ENCODE data around the gene MROH2B. TPM values are rescaled to one million over a fixed set of nuclear protein-coding genes. Genes with fewer than 3 reads are reported as not detected.

The MROH2B gene
- total and polyA plus RNA-seq, 7 donors, result 0.07 to 0.36 (median 0.33) TPM; not detected in 4

- 92 to 96% methylated on average over 8 of the region's 8 CpGs for WGBS, 2 donors
- intact Hi-C loops (cut with DNase I), result no loop called here
- H3K27ac ChIP-seq, result no peak overlapping the region
- no peaks in the 10 kb centered on the region for H3K36me3 ChIP-seq
- no peak for DNase-seq
- H3K4me1 ChIP-seq, result peaks cover 0 to 17% (median 8%) of the 10 kb centered on the region in 4 donors
- H3K27me3 ChIP-seq, result no peaks in the 10 kb centered on the region
- TF ChIP-seq EP300 (IDR thresholded peaks at IDR 0.05) (no peak), CTCF (IDR thresholded peaks at IDR 0.05) (no peak), POLR2AphosphoS5 (IDR thresholded peaks at IDR 0.05) (no peak), POLR2A (IDR thresholded peaks at IDR 0.05) (no peak)
- H3K9me3 ChIP-seq, result no peaks in the 10 kb centered on the region
- H3K4me3 ChIP-seq, result no peak overlapping the region
Observed at GRCh38 chr5:40988746-40989510, 82.2 kb downstream of the MROH2B start.

- no peaks in the 10 kb centered on the region for H3K9me3 ChIP-seq
- no peak overlapping the region for H3K27ac ChIP-seq
- H3K4me3 ChIP-seq, result no peak overlapping the region
- TF ChIP-seq POLR2A (IDR thresholded peaks at IDR 0.05) (no peak), CTCF (IDR thresholded peaks at IDR 0.05) (no peak), POLR2AphosphoS5 (IDR thresholded peaks at IDR 0.05) (no peak), EP300 (IDR thresholded peaks at IDR 0.05) (no peak)
- H3K4me1 ChIP-seq, result peaks cover 0 to 17% (median 7%) of the 10 kb centered on the region in 4 donors
- no peak for DNase-seq
- intact Hi-C loops (cut with DNase I), result no loop called here
- H3K27me3 ChIP-seq, result no peaks in the 10 kb centered on the region
- H3K36me3 ChIP-seq, result no peaks in the 10 kb centered on the region
Observed at GRCh38 chr5:40987349-40987748, 83.8 kb downstream of the MROH2B start.

- intact Hi-C loops (cut with DNase I), result no loop called here
- peaks cover 0 to 17% (median 3%) of the 10 kb centered on the region in 4 donors for H3K4me1 ChIP-seq
- H3K4me3 ChIP-seq, result no peak overlapping the region
- no peak overlapping the region for H3K27ac ChIP-seq
- 83 to 87% methylated on average over 3 of the region's 3 CpGs for WGBS, 2 donors
- TF ChIP-seq POLR2AphosphoS5 (IDR thresholded peaks at IDR 0.05) (no peak), EP300 (IDR thresholded peaks at IDR 0.05) (no peak), POLR2A (IDR thresholded peaks at IDR 0.05) (no peak), CTCF (IDR thresholded peaks at IDR 0.05) (no peak)
- DNase-seq, result no peak
- H3K9me3 ChIP-seq, result no peaks in the 10 kb centered on the region
- H3K36me3 ChIP-seq, result no peaks in the 10 kb centered on the region
- H3K27me3 ChIP-seq, result no peaks in the 10 kb centered on the region
Observed at GRCh38 chr5:40986666-40987065, 84.5 kb downstream of the MROH2B start.

- WGBS, 2 donors, result 54 to 89% methylated on average over 4 of the region's 4 CpGs
- Histone ChIP-seq H3K27me3 (no peaks in the 10 kb centered on the region), H3K9me3 (no peaks in the 10 kb centered on the region), H3K27ac (no peak overlapping the region), H3K4me1 (peaks cover 0 to 7% (median 0%) of the 10 kb centered on the region in 4 donors), H3K36me3 (peaks cover 0 to 8% (median 0%) of the 10 kb centered on the region in 4 donors), H3K4me3 (no peak overlapping the region)
- TF ChIP-seq EP300 (IDR thresholded peaks at IDR 0.05), result no peak
- DNase-seq, result no peak
- intact Hi-C loops (cut with DNase I), result no loop called here
Observed at GRCh38 chr5:40985501-40985900, 85.6 kb downstream of the MROH2B start.

- Histone ChIP-seq H3K36me3 (peaks cover 0 to 9% (median 0%) of the 10 kb centered on the region in 4 donors), H3K4me1 (peaks cover 0 to under 1% (median 0%) of the 10 kb centered on the region in 4 donors), H3K27ac (no peak overlapping the region), H3K9me3 (no peaks in the 10 kb centered on the region), H3K27me3 (no peaks in the 10 kb centered on the region), H3K4me3 (no peak overlapping the region)
- intact Hi-C loops (cut with DNase I), result no loop called here
- WGBS, 2 donors, result 91 to 94% methylated on average over 3 of the region's 3 CpGs
- no peak for DNase-seq
- TF ChIP-seq POLR2A (IDR thresholded peaks at IDR 0.05) (no peak), CTCF (IDR thresholded peaks at IDR 0.05) (no peak), EP300 (IDR thresholded peaks at IDR 0.05) (no peak), POLR2AphosphoS5 (IDR thresholded peaks at IDR 0.05) (peak in 1 of 4 donors; percentile 5)
Observed at GRCh38 chr5:40984884-40985283, 86.3 kb downstream of the MROH2B start.

All from sigmoid colon (tissue), 7 donors.